GM15510 (cell line): ENCODE results near the gene PITPNM3.

ENCODE experiments used
- POLR2A ChIP-seq: IDR thresholded peaks from 3 replicates; pipeline ENCODE4 v1.6.1; 2011; ENCODE audit warnings: borderline replicate concordance; ENCODE audit not compliant: insufficient read length; ENCODE audit errors: extremely low read depth

The PITPNM3 gene

GRCh38 chr17:6526362-6527152 lies 29.8 kb downstream of the PITPNM3 start:
- TF ChIP-seq POLR2A, result no peak

- no peak for TF ChIP-seq POLR2A
These were observed 30.6 kb downstream of the PITPNM3 start for GRCh38 chr17:6525731-6526130.

GRCh38 chr17:6525141-6525540 lies 31.2 kb downstream of the PITPNM3 start:
- no peak for TF ChIP-seq POLR2A

- no peak for TF ChIP-seq POLR2A
These were observed 31.8 kb downstream of the PITPNM3 start for GRCh38 chr17:6524520-6524919.

- no peak for TF ChIP-seq POLR2A
These were observed 32.5 kb downstream of the PITPNM3 start for GRCh38 chr17:6523809-6524355.

- no peak for TF ChIP-seq POLR2A
These were observed 33.0 kb downstream of the PITPNM3 start for GRCh38 chr17:6523330-6523729.

- TF ChIP-seq POLR2A, result no peak
These were observed 34.8 kb downstream of the PITPNM3 start for GRCh38 chr17:6521586-6521985.

GRCh38 chr17:6517062-6517461 lies 39.3 kb downstream of the PITPNM3 start:
- TF ChIP-seq POLR2A, result no peak

- TF ChIP-seq POLR2A, result no peak
These were observed 42.0 kb downstream of the PITPNM3 start for GRCh38 chr17:6514371-6514770.

- no peak for TF ChIP-seq POLR2A
These were observed 43.8 kb downstream of the PITPNM3 start for GRCh38 chr17:6512552-6512951.

GRCh38 chr17:6510321-6510977 lies 45.9 kb downstream of the PITPNM3 start:
- TF ChIP-seq POLR2A, result no peak

GRCh38 chr17:6509921-6510320 lies 46.4 kb downstream of the PITPNM3 start:
- TF ChIP-seq POLR2A, result no peak

- no peak for TF ChIP-seq POLR2A
These were observed 47.2 kb downstream of the PITPNM3 start for GRCh38 chr17:6509031-6509771.

- TF ChIP-seq POLR2A, result no peak
These were observed 47.8 kb downstream of the PITPNM3 start for GRCh38 chr17:6508519-6509030.

GRCh38 chr17:6508016-6508415 lies 48.3 kb downstream of the PITPNM3 start:
- TF ChIP-seq POLR2A, result no peak

GRCh38 chr17:6507535-6507934 lies 48.8 kb downstream of the PITPNM3 start:
- TF ChIP-seq POLR2A, result no peak

- no peak for TF ChIP-seq POLR2A
These were observed 49.6 kb downstream of the PITPNM3 start for GRCh38 chr17:6506679-6507231.
